Neural progenitor cell (in vitro differentiated cells): Measurements from ENCODE around the gene EDIL3.

ENCODE experiments used
- EZH2phosphoT487 ChIP-seq: fragments of 200-600 bp; sonication (generic); IDR thresholded peaks from 2 replicates; pipeline ENCODE4 v1.6.1; 2017; ENCODE audit warnings: antibody characterized with exemption
- TF ChIP-seq, protein P1 (sequence below): fragments of 200-600 bp; sonication (generic); IDR thresholded peaks from 2 replicates; pipeline ENCODE4 v1.5.1; 2017; ENCODE audit warnings: antibody characterized with exemption, mild to moderate bottlenecking

DNA sequence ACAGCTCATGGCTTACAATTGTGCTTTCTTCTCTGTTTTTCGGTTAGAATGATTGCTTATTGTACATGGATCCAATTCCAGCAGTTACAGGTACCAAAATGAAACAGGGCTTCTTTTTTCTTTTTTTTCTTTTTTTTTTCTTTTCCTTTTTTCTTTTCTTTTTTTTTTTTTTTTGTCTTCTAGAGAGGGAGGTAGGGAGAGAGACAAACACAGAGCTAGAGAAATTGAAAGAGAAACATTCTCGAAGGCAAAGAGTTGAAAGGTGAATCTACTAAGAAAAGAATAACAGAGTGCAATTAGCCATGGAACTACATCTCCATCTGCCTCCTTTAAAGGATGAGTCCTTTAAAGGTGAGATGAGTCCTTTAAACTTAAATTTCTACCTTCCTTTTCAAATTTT, 1.0 kb upstream of the EDIL3 start:
- TF ChIP-seq, protein P1, sequence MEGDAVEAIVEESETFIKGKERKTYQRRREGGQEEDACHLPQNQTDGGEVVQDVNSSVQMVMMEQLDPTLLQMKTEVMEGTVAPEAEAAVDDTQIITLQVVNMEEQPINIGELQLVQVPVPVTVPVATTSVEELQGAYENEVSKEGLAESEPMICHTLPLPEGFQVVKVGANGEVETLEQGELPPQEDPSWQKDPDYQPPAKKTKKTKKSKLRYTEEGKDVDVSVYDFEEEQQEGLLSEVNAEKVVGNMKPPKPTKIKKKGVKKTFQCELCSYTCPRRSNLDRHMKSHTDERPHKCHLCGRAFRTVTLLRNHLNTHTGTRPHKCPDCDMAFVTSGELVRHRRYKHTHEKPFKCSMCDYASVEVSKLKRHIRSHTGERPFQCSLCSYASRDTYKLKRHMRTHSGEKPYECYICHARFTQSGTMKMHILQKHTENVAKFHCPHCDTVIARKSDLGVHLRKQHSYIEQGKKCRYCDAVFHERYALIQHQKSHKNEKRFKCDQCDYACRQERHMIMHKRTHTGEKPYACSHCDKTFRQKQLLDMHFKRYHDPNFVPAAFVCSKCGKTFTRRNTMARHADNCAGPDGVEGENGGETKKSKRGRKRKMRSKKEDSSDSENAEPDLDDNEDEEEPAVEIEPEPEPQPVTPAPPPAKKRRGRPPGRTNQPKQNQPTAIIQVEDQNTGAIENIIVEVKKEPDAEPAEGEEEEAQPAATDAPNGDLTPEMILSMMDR: no peak
- TF ChIP-seq EZH2phosphoT487: no peak
